RCC 7860 (cell line): ENCODE measurements around the gene ATF4.
"Not testable (repeated sequence)": the region's sequence is repeated elsewhere in the genome, so short reads cannot be mapped to it uniquely, and the experiment has no call there.

Experiments
- DNase-seq: peaks from one replicate; pipeline ENCODE4 v3.0.0-alpha.2; 2015; ENCODE audit warnings: low spot score
- FAIRE-seq: peaks from 2 replicates; lab custom pipeline; 2012; peaks lifted over from hg19 to GRCh38; lab: Jason Lieb, UNC

Gene ATF4

GRCh38 chr22:39510529-39511149 is 9.7 kb upstream of the ATF4 start:
- DNase-seq (no peak), FAIRE-seq (no peak)

- no peak for FAIRE-seq
- DNase-seq: no peak
These were observed 9.1 kb upstream of the ATF4 start for GRCh38 chr22:39511226-39511625.

- no peak for FAIRE-seq
These were observed 8.3 kb upstream of the ATF4 start for GRCh38 chr22:39512026-39512425.

GRCh38 chr22:39513791-39514190 is 6.6 kb upstream of the ATF4 start:
- FAIRE-seq: no peak
- DNase-seq: no peak

More at GRCh38 chr22:39512026-39512425, 8.3 kb upstream of the ATF4 start:
- no peak for DNase-seq

GRCh38 chr22:39514373-39514973 is 5.9 kb upstream of the ATF4 start:
- DNase-seq (no peak), FAIRE-seq (no peak)

GRCh38 chr22:39515266-39516050 is 4.9 kb upstream of the ATF4 start:
- no peak for DNase-seq
- FAIRE-seq: no peak

GRCh38 chr22:39517470-39517869 is 2.9 kb upstream of the ATF4 start:
- DNase-seq: no peak
- no peak for FAIRE-seq

GRCh38 chr22:39518144-39518786 is 2.1 kb upstream of the ATF4 start:
- DNase-seq (no peak), FAIRE-seq (no peak)

GRCh38 chr22:39518996-39519680 is 1.2 kb upstream of the ATF4 start:
- FAIRE-seq (no peak), DNase-seq (peak; percentile 31)

GRCh38 chr22:39519681-39520225 is 609 bp upstream of the ATF4 start:
- FAIRE-seq (peak; percentile 88), DNase-seq (peak; percentile 97)

- not testable (repeated sequence) for DNase-seq, FAIRE-seq
These were observed 934 bp downstream of the ATF4 start for GRCh38 chr22:39521106-39521885.

GRCh38 chr22:39522091-39522490 is 1.7 kb downstream of the ATF4 start:
- not testable (repeated sequence) for FAIRE-seq, DNase-seq

- peak; percentile 27 for DNase-seq
- no peak for FAIRE-seq
These were observed 2.4 kb downstream of the ATF4 start for GRCh38 chr22:39522567-39523300.

GRCh38 chr22:39524089-39524752 is 3.9 kb downstream of the ATF4 start:
- FAIRE-seq: no peak
- DNase-seq: no peak

GRCh38 chr22:39524753-39525657 is 4.6 kb downstream of the ATF4 start:
- FAIRE-seq (no peak), DNase-seq (no peak)

GRCh38 chr22:39525658-39525975 is 5.3 kb downstream of the ATF4 start:
- FAIRE-seq: no peak

GRCh38 chr22:39526736-39527171 is 6.4 kb downstream of the ATF4 start:
- no peak for DNase-seq
- FAIRE-seq: no peak

More at GRCh38 chr22:39525658-39525975, 5.3 kb downstream of the ATF4 start:
- DNase-seq: no peak
